Motor neuron (in vitro differentiated cells): ENCODE data around the gene ASTN1. TPM values are rescaled to one million over a fixed set of nuclear protein-coding genes. Genes with fewer than 3 reads are reported as not detected.

Experiments
- ATAC-seq, 8 experiments: fragments of 200-7000 bp; cut with Tn5 transposase; replicated peaks in 6 of 8; 2 replicates each; pipeline ENCODE4 v1.8.0; 2021; ENCODE audit warnings: mild to moderate bottlenecking in 8 of 8, moderate library complexity in 8 of 8
- H3K27ac ChIP-seq, 2 donors: fragments of 250-450 bp; sonication (Bioruptor Pico); 2 replicates each; pipeline ENCODE4 v1.9.0; 2021; ENCODE audit warnings: antibody characterized with exemption in 2 of 2, mild to moderate bottlenecking in 2 of 2, moderate library complexity in 1 of 2
- H3K4me1 ChIP-seq, 2 donors: fragments of 250-450 bp; sonication (Bioruptor Pico); replicated peaks in 1 of 2; 2 replicates each; pipeline ENCODE4 v1.6.1; 2021; ENCODE audit warnings: antibody characterized with exemption in 2 of 2, mild to moderate bottlenecking in 2 of 2, moderate library complexity in 1 of 2
- H3K4me3 ChIP-seq, 5 donors: fragments of 250-450 bp; sonication (Bioruptor Pico); 2 replicates each; pipeline ENCODE4 v1.9.0; 2021; ENCODE audit warnings: antibody characterized with exemption in 5 of 5, mild to moderate bottlenecking in 5 of 5, moderate library complexity in 4 of 5
- WGBS, 10 experiments: fragments of 450-650 bp; shearing (Covaris generic); methylation state at CpG; one replicate each; pipeline ENCODE4 v1.0.0; 2022; 5-methylcytosine and 5-hydroxymethylcytosine counted together
- in situ Hi-C, 9 experiments: fragments of 400-800 bp; cut with MboI; loops; one replicate each; pipeline ENCODE4 v1.15.0; 2021; ENCODE audit warnings: low sequenced_read_pairs in 9 of 9, low pct_unique_long_range_greater_than_20kb in 2 of 9; ENCODE audit not compliant: unreplicated experiment in 9 of 9
- total RNA-seq, 8 experiments: library from RNA; unstranded; fragments of 300-600 nt; gene quantifications; 2 replicates each; pipeline versions ENCODE4 v1.2.3 to v1.2.4, GENCODE V29; 2022

Gene ASTN1
- total RNA-seq, 8 experiments from 2014 or later: 0.10 to 89.1 (median 37.5) TPM

- Histone ChIP-seq H3K27ac (no peak overlapping the region), H3K4me1 (peaks cover 0 to 12% of the 10 kb centered on the region in 2 donors), H3K4me3 (no peak overlapping the region)
- peak in 1 of 8 experiments; percentile 20 for ATAC-seq
- 38 to 100% (median 67%) methylated on average over 1 to 3 of the region's 3 CpGs; no CpG with 5 or more reads in 3 of the 10 experiments for WGBS, 10 experiments
- in situ Hi-C loops: no loop called here
These were observed 119.4 kb downstream of the ASTN1 start for GRCh38 chr1:177045151-177045550.

- Histone ChIP-seq H3K27ac (no peak overlapping the region), H3K4me1 (peaks cover 5 to 12% of the 10 kb centered on the region in 2 donors), H3K4me3 (no peak overlapping the region)
- ATAC-seq: peak in 2 of 8 experiments; percentile 25 to 49
- in situ Hi-C loops: no loop called here
- WGBS, 10 experiments: 0 to 69% (median 43%) methylated on average over 1 to 8 of the region's 8 CpGs; no CpG with 5 or more reads in 2 of the 10 experiments
These were observed 120.1 kb downstream of the ASTN1 start for GRCh38 chr1:177044390-177044789.

GRCh38 chr1:177043597-177043996, 120.9 kb downstream of the ASTN1 start:
- H3K4me3 ChIP-seq: no peak overlapping the region
- no peak for ATAC-seq
- 0 to 100% (median 85%) methylated on average over 1 to 5 of the region's 5 CpGs; no CpG with 5 or more reads in 2 of the 10 experiments for WGBS, 10 experiments
- H3K4me1 ChIP-seq: peaks cover 13 to 20% of the 10 kb centered on the region in 2 donors
- in situ Hi-C loops: no loop called here
- H3K27ac ChIP-seq: no peak overlapping the region

- Histone ChIP-seq H3K4me3 (no peak overlapping the region), H3K4me1 (peaks cover 39 to 59% of the 10 kb centered on the region in 2 donors), H3K27ac (no peak overlapping the region)
- ATAC-seq: no peak
- in situ Hi-C loops: no loop called here
These were observed 128.9 kb downstream of the ASTN1 start for GRCh38 chr1:177035586-177035985.

- H3K27ac ChIP-seq: no peak overlapping the region
- no peak overlapping the region for H3K4me3 ChIP-seq
- 20 to 100% (median 83%) methylated on average over 1 to 6 of the region's 6 CpGs; no CpG with 5 or more reads in 2 of the 10 experiments for WGBS, 10 experiments
- ATAC-seq: peak in 3 of 8 experiments; percentile 1 to 13 (median 9)
- in situ Hi-C loops: no loop called here
- H3K4me1 ChIP-seq: peaks cover 32 to 47% of the 10 kb centered on the region in 2 donors
These were observed 130.9 kb downstream of the ASTN1 start for GRCh38 chr1:177033628-177034027.

GRCh38 chr1:177032434-177032833, 132.1 kb downstream of the ASTN1 start:
- Histone ChIP-seq H3K4me3 (no peak overlapping the region), H3K27ac (no peak overlapping the region), H3K4me1 (peaks cover 27 to 35% of the 10 kb centered on the region in 2 donors)
- in situ Hi-C loops: no loop called here
- ATAC-seq: no peak
- WGBS, 10 experiments: 79 to 99% (median 93%) methylated on average over 8 to 16 of the region's 22 CpGs; no CpG with 5 or more reads in 7 of the 10 experiments

GRCh38 chr1:177024623-177025022, 139.9 kb downstream of the ASTN1 start:
- ATAC-seq: no peak
- Histone ChIP-seq H3K27ac (no peak overlapping the region), H3K4me1 (no peaks in the 10 kb centered on the region), H3K4me3 (no peak overlapping the region)
- in situ Hi-C loops: no loop called here
- 0 to 100% (median 96%) methylated on average over 1 to 4 of the region's 4 CpGs; no CpG with 5 or more reads in 4 of the 10 experiments for WGBS, 10 experiments

GRCh38 chr1:177023726-177024125, 140.8 kb downstream of the ASTN1 start:
- Histone ChIP-seq H3K4me1 (no peaks in the 10 kb centered on the region), H3K4me3 (no peak overlapping the region), H3K27ac (no peak overlapping the region)
- ATAC-seq: no peak
- 37 to 100% (median 77%) methylated on average over 1 to 3 of the region's 3 CpGs; no CpG with 5 or more reads in 4 of the 10 experiments for WGBS, 10 experiments
- in situ Hi-C loops: no loop called here

- in situ Hi-C loops: no loop called here
- Histone ChIP-seq H3K4me1 (no peaks in the 10 kb centered on the region), H3K27ac (no peak overlapping the region), H3K4me3 (no peak overlapping the region)
- no peak for ATAC-seq
- WGBS, 10 experiments: 76 to 97% (median 95%) methylated on average over 7 to 14 of the region's 14 CpGs; no CpG with 5 or more reads in 5 of the 10 experiments
These were observed 141.3 kb downstream of the ASTN1 start for GRCh38 chr1:177023249-177023648.

GRCh38 chr1:177021687-177022086, 142.8 kb downstream of the ASTN1 start:
- in situ Hi-C loops: no loop called here
- Histone ChIP-seq H3K27ac (no peak overlapping the region), H3K4me3 (no peak overlapping the region), H3K4me1 (no peaks in the 10 kb centered on the region)
- 0 to 100% (median 40%) methylated on average over 1 to 2 of the region's 2 CpGs; no CpG with 5 or more reads in 2 of the 10 experiments for WGBS, 10 experiments
- no peak for ATAC-seq

- in situ Hi-C loops: no loop called here
- ATAC-seq: no peak
- H3K27ac ChIP-seq: no peak overlapping the region
- H3K4me1 ChIP-seq: no peaks in the 10 kb centered on the region
- WGBS, 10 experiments: 0 to 100% (median 89%) methylated on average over 1 to 3 of the region's 3 CpGs; no CpG with 5 or more reads in 3 of the 10 experiments
- H3K4me3 ChIP-seq: no peak overlapping the region
These were observed 143.5 kb downstream of the ASTN1 start for GRCh38 chr1:177020851-177021589.

- 0 to 97% (median 86%) methylated on average over 1 to 11 of the region's 12 CpGs; no CpG with 5 or more reads in 2 of the 10 experiments for WGBS, 10 experiments
- no peak overlapping the region for H3K4me3 ChIP-seq
- ATAC-seq: no peak
- H3K27ac ChIP-seq: no peak overlapping the region
- in situ Hi-C loops: no loop called here
- peaks cover 19 to 20% of the 10 kb centered on the region in 2 donors for H3K4me1 ChIP-seq
These were observed 147.1 kb downstream of the ASTN1 start for GRCh38 chr1:177017287-177017852.

- in situ Hi-C loops: no loop called here
- WGBS, 10 experiments: 10 to 100% (median 70%) methylated on average over 1 to 3 of the region's 3 CpGs; no CpG with 5 or more reads in 3 of the 10 experiments
- H3K27ac ChIP-seq: no peak overlapping the region
- ATAC-seq: no peak
- peaks cover 24 to 39% of the 10 kb centered on the region in 2 donors for H3K4me1 ChIP-seq
- no peak overlapping the region for H3K4me3 ChIP-seq
These were observed 150.2 kb downstream of the ASTN1 start for GRCh38 chr1:177014325-177014724.
